ENCODE measurements around the gene ZNF318.

DNA sequence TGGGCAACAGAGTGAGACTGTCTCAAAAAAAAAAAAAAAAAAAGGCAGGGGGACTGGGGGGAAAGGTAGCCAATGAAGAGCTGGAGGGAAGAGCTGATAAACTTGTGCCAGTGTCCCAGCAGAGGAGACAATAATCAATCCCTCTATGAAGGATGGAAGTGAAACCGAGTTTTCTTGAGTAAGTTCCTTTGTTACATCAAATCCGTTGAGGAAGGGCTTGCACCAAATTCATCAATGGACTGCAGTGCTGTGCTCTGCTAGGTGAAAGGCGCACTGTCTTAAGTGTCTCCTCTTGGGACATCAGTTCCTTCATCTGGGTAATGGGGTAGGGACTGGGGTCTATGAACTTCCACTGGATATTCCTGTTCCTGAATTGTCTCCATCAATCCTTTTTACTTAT is 57.8 kb downstream of the ZNF318 start:
- TF ChIP-seq, protein P1, sequence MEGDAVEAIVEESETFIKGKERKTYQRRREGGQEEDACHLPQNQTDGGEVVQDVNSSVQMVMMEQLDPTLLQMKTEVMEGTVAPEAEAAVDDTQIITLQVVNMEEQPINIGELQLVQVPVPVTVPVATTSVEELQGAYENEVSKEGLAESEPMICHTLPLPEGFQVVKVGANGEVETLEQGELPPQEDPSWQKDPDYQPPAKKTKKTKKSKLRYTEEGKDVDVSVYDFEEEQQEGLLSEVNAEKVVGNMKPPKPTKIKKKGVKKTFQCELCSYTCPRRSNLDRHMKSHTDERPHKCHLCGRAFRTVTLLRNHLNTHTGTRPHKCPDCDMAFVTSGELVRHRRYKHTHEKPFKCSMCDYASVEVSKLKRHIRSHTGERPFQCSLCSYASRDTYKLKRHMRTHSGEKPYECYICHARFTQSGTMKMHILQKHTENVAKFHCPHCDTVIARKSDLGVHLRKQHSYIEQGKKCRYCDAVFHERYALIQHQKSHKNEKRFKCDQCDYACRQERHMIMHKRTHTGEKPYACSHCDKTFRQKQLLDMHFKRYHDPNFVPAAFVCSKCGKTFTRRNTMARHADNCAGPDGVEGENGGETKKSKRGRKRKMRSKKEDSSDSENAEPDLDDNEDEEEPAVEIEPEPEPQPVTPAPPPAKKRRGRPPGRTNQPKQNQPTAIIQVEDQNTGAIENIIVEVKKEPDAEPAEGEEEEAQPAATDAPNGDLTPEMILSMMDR (IDR thresholded peaks at IDR 0.05; ENCODE audit: low read length), result no peak
- TF ChIP-seq EZH2 (optimal IDR thresholded peaks at IDR 0.05; ENCODE audit: low read depth, low read length), result no peak

Measured in MM.1S (cell line).